ENCODE measurements around the gene MS4A4E. TPM values are rescaled to one million over a fixed set of nuclear protein-coding genes. Genes with fewer than 3 reads are reported as not detected.
A peak's percentile ranks its signal among the peaks of the same experiment; 100 is the strongest.

MS4A4E gene
- total RNA-seq, 4 donors from 2014 or later = 0.91 to 7.9 (median 2.8) TPM

DNA sequence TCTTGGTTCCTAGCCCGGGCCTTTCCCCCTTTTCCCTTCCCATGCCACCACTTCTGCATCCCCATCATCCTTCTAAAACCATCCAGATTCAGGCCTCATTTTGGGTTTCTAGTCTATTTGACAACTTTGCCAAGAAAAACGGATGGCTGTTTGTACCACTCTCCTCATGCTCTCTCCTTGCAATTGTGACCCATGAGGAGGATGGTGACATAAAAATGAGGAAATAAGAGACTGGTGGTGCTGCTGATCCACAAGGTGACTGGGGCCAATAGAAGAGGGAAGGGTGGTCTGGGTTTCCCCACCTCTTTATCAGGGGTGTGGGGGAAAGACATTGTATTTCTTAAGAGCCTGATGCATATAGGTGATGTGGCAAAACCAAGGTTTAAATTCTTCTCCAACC lies 38.5 kb upstream of the MS4A4E start:
- Histone ChIP-seq H3K4me1 (no peaks in the 10 kb centered on the region), H3K27ac (replicated peaks in 1 of 4) (peak overlapping the region in 3 of 4 donors; percentile 5 to 23 (median 18)), H3K36me3 (no peaks in the 10 kb centered on the region), H3K27me3 (no peaks in the 10 kb centered on the region), H3K9me3 (no peaks in the 10 kb centered on the region), H3K4me3 (peak overlapping the region; percentile 12 to 37 (median 24))
- WGBS = 34% methylated on average over 2 of the region's 2 CpGs
- intact Hi-C loops (cut with DNase I) = no loop called here
- TF ChIP-seq POLR2A (IDR thresholded peaks at IDR 0.05; ENCODE audit: low read depth) = no peak
- TF ChIP-seq, protein P1, sequence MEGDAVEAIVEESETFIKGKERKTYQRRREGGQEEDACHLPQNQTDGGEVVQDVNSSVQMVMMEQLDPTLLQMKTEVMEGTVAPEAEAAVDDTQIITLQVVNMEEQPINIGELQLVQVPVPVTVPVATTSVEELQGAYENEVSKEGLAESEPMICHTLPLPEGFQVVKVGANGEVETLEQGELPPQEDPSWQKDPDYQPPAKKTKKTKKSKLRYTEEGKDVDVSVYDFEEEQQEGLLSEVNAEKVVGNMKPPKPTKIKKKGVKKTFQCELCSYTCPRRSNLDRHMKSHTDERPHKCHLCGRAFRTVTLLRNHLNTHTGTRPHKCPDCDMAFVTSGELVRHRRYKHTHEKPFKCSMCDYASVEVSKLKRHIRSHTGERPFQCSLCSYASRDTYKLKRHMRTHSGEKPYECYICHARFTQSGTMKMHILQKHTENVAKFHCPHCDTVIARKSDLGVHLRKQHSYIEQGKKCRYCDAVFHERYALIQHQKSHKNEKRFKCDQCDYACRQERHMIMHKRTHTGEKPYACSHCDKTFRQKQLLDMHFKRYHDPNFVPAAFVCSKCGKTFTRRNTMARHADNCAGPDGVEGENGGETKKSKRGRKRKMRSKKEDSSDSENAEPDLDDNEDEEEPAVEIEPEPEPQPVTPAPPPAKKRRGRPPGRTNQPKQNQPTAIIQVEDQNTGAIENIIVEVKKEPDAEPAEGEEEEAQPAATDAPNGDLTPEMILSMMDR (IDR thresholded peaks at IDR 0.05) = no peak
- TF ChIP-seq POLR2AphosphoS5 (IDR thresholded peaks at IDR 0.05) = no peak
- TF ChIP-seq EP300 (IDR thresholded peaks at IDR 0.05) = no peak
- DNase-seq (ENCODE audit: extremely low spot score) = no peak

DNA sequence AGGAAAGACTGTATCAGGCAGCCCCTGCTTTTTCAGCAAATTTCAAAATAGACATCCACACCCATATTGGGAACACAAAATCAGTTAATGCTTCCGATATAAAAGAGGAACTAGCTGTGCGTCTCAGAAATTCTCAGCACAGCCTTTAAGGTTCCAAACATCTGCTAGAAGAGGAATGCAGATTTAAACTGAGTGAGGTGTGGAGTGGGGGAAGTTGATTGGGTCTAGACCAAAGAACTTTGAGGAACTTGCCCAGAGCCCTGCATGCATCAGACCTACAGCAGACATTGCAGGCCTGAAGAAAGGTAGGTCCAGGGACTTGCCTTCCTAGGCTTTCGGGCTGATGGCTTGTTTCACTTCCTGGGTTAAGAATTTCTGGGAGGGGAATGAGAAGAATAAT lies 37.5 kb upstream of the MS4A4E start, which contains the start of gene MS4A4A:
Gene MS4A4A (plus strand): TSS at position 255 of the 400 bp plus-strand sequence. CDS start 10 bp downstream, at position 265.
- Histone ChIP-seq H3K4me3 (peak within 1 kb of the TSS; percentile 12 to 37 (median 24)), H3K27ac (replicated peaks in 1 of 4) (peak within 1 kb of the TSS; percentile 0 to 23 (median 11)), H3K9me3 (no peaks in the 10 kb centered on the region), H3K4me1 (no peaks in the 10 kb centered on the region), H3K36me3 (no peaks in the 10 kb centered on the region), H3K27me3 (no peaks in the 10 kb centered on the region)
- intact Hi-C loops (cut with DNase I) = no loop called here
- DNase-seq (ENCODE audit: extremely low spot score) = no peak
- WGBS = 72% methylated on average over 3 of the region's 3 CpGs
- TF ChIP-seq EP300 (IDR thresholded peaks at IDR 0.05) (no peak), POLR2AphosphoS5 (IDR thresholded peaks at IDR 0.05) (peak in 1 of 2 donors; percentile 60)

DNA sequence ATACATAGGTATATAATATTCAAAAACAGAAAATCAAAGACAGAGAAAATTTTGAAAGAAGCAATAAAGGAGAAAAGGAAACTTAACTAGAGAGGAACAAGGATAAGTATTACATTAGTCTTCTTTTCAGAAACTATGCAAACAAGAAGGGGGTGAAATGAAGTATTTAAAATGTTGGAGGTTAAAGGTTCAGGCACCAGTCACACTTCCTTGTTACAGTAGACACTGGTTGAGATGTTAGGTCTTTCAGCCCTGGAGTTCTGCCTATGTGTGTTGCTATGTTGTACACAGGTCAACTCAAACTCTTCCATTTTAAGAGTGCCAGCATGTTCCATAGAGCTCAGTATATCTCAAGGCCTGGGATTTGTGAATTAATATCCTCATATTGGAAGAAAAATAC lies 31.5 kb upstream of the MS4A4E start:
- H3K36me3 ChIP-seq = no peaks in the 10 kb centered on the region
- H3K4me3 ChIP-seq = no peak overlapping the region
- no peak for DNase-seq (ENCODE audit: extremely low spot score)
- no peak overlapping the region for H3K27ac ChIP-seq (replicated peaks in 1 of 4)
- peaks cover 0 to 8% (median 7%) of the 10 kb centered on the region in 4 donors for H3K9me3 ChIP-seq
- H3K27me3 ChIP-seq = no peaks in the 10 kb centered on the region
- no peak for TF ChIP-seq POLR2A (IDR thresholded peaks at IDR 0.05; ENCODE audit: low read depth)
- no peak for TF ChIP-seq EP300 (IDR thresholded peaks at IDR 0.05)
- TF ChIP-seq POLR2AphosphoS5 (IDR thresholded peaks at IDR 0.05) = no peak
- TF ChIP-seq, protein P1 (IDR thresholded peaks at IDR 0.05) = no peak
- no peaks in the 10 kb centered on the region for H3K4me1 ChIP-seq
- intact Hi-C loops (cut with DNase I) = no loop called here

DNA sequence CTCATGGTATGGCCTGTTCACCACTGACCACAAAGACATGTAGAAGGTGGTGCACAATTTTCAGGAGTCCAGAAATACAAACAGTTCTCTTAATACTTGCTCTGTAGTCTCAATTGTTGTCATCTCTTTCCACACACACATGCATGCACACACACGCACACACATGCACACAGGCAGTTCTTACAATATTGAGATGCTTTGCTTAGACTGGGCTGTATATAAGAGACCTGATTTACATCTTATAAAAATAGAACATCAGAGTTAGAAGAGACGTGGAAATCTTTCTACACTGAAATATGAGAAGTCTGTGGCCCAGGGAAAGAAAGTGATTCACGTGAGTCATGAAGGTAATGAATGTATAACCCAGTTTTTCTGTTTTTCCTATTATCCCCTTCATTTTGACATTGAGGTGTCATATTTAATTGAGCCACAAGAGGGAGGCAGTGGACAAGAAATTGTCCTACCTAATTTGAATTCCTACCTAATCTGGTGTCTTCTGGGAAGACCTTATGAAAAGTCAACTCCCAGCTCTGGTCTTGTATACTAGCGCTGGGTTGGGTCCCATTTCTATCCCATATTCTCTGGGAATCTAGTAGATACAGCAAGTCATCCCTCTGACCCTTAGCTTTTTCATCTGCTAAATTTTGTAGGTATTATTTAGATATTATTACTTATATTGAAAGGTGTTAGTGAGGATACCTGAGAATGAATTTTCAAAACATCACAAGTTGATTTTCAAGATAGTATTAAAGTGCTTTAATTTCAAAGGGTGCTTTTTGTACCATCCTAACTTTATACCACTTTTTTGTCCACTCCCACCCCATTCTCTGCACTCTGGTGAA lies 22.7 kb upstream of the MS4A4E start:
- DNase-seq (ENCODE audit: extremely low spot score) = no peak
- Histone ChIP-seq H3K4me3 (no peak overlapping the region), H3K27ac (replicated peaks in 1 of 4) (no peak overlapping the region), H3K4me1 (no peaks in the 10 kb centered on the region), H3K9me3 (peaks cover 0 to 8% (median 5%) of the 10 kb centered on the region in 4 donors), H3K27me3 (no peaks in the 10 kb centered on the region), H3K36me3 (no peaks in the 10 kb centered on the region)
- 25% methylated on average over 4 of the region's 4 CpGs for WGBS
- TF ChIP-seq EP300 (IDR thresholded peaks at IDR 0.05) = no peak
- TF ChIP-seq, protein P1 (IDR thresholded peaks at IDR 0.05) = peak; percentile 51 to 66 (median 60)
- intact Hi-C loops (cut with DNase I) = no loop called here

DNA sequence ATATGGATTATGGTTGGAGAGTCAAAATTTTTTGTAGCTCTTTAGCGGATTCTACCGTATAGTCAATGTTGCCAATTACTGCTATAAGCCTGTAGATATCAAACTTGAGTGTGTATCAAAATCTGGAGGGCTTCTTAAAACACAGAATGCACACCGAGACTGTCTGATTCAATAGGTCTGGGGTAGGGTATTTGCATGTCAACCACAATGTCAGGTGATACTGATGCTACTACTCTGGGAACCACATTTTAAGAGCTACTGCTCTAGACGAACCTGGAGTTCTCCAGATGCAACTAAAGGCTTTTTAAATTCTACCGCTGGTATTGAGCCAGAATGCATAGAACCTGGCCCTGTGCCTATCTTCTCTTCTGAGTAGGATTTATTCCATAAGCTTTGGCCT lies 21.7 kb upstream of the MS4A4E start:
- 79% methylated on average over 5 of the region's 5 CpGs for WGBS
- no peaks in the 10 kb centered on the region for H3K9me3 ChIP-seq
- intact Hi-C loops (cut with DNase I) = no loop called here

More for the DNA sequence above, 21.7 kb upstream of the MS4A4E start:
- H3K27ac ChIP-seq (replicated peaks in 1 of 4) = no peak overlapping the region
- no peaks in the 10 kb centered on the region for H3K27me3 ChIP-seq
- TF ChIP-seq, protein P1 (IDR thresholded peaks at IDR 0.05) = no peak
- TF ChIP-seq POLR2A (IDR thresholded peaks at IDR 0.05; ENCODE audit: low read depth) (no peak), POLR2AphosphoS5 (IDR thresholded peaks at IDR 0.05) (no peak), EP300 (IDR thresholded peaks at IDR 0.05) (no peak)
- no peaks in the 10 kb centered on the region for H3K36me3 ChIP-seq
- no peak for DNase-seq (ENCODE audit: extremely low spot score)
- no peaks in the 10 kb centered on the region for H3K4me1 ChIP-seq
- H3K4me3 ChIP-seq = no peak overlapping the region
